ENCODE measurements around the gene ALDOB.

Gene ALDOB

GRCh38 chr9:101449071-101449721, 13.6 kb upstream of the ALDOB start:
- TF ChIP-seq TEAD4 (IDR thresholded peaks at IDR 0.05) (no peak), CREB1 (IDR thresholded peaks at IDR 0.05; ENCODE audit: low read depth) (no peak), TAF1 (IDR thresholded peaks at IDR 0.05; ENCODE audit: low read depth) (no peak), CEBPB (IDR thresholded peaks at IDR 0.05) (no peak), MAX (IDR thresholded peaks at IDR 0.05) (0 out of 2 replicates have a peak, but pooled peaks have one; percentile 23), TCF12 (IDR thresholded peaks at IDR 0.05; ENCODE audit: low read depth) (no peak), ZBTB7A (IDR thresholded peaks at IDR 0.05; ENCODE audit: low read depth) (peak; percentile 85; the same call in 1 of the 2 replicates), REST (IDR thresholded peaks at IDR 0.05; ENCODE audit: low read depth) (no peak), RAD21 (IDR thresholded peaks at IDR 0.05; ENCODE audit: low read depth) (peak; percentile 55)

- TF ChIP-seq EP300 (IDR thresholded peaks at IDR 0.05; ENCODE audit: borderline replicate concordance): no peak
- no peak for TF ChIP-seq ZBTB7A (IDR thresholded peaks at IDR 0.05; ENCODE audit: low read depth)
- TF ChIP-seq YY1 (IDR thresholded peaks at IDR 0.05; ENCODE audit: low read depth): no peak
- no peak for TF ChIP-seq CREB1 (IDR thresholded peaks at IDR 0.05; ENCODE audit: low read depth)
- no peak for TF ChIP-seq TAF1 (IDR thresholded peaks at IDR 0.05; ENCODE audit: low read depth)
- no peak for TF ChIP-seq TEAD4 (IDR thresholded peaks at IDR 0.05)
- no peak for TF ChIP-seq EGR1 (IDR thresholded peaks at IDR 0.05)
- no peak for TF ChIP-seq USF1 (IDR thresholded peaks at IDR 0.05)
- no peak for TF ChIP-seq RAD21 (IDR thresholded peaks at IDR 0.05; ENCODE audit: low read depth)
- no peak for TF ChIP-seq NFIC (IDR thresholded peaks at IDR 0.05)
These were observed 13.1 kb upstream of the ALDOB start for GRCh38 chr9:101448680-101449070.

GRCh38 chr9:101446732-101447131, 11.2 kb upstream of the ALDOB start:
- TF ChIP-seq NFIC (IDR thresholded peaks at IDR 0.05): no peak
- TF ChIP-seq EGR1 (IDR thresholded peaks at IDR 0.05): no peak
- no peak for TF ChIP-seq TAF1 (IDR thresholded peaks at IDR 0.05; ENCODE audit: low read depth)
- TF ChIP-seq FOXM1 (IDR thresholded peaks at IDR 0.05; ENCODE audit: borderline replicate concordance, low read depth): no peak
- no peak for TF ChIP-seq ZBTB7A (IDR thresholded peaks at IDR 0.05; ENCODE audit: low read depth)
- TF ChIP-seq YY1 (IDR thresholded peaks at IDR 0.05; ENCODE audit: low read depth): no peak
- no peak for TF ChIP-seq MAX (IDR thresholded peaks at IDR 0.05)
- no peak for TF ChIP-seq REST (IDR thresholded peaks at IDR 0.05; ENCODE audit: low read depth)
- TF ChIP-seq EP300 (IDR thresholded peaks at IDR 0.05; ENCODE audit: borderline replicate concordance): no peak

GRCh38 chr9:101445353-101446029, 9.9 kb upstream of the ALDOB start:
- TF ChIP-seq TEAD4 (IDR thresholded peaks at IDR 0.05) (no peak), TAF1 (IDR thresholded peaks at IDR 0.05; ENCODE audit: low read depth) (no peak), NFIC (IDR thresholded peaks at IDR 0.05) (no peak), ZBTB7A (IDR thresholded peaks at IDR 0.05; ENCODE audit: low read depth) (no peak), YY1 (IDR thresholded peaks at IDR 0.05; ENCODE audit: low read depth) (no peak), EP300 (IDR thresholded peaks at IDR 0.05; ENCODE audit: borderline replicate concordance) (no peak), TCF12 (IDR thresholded peaks at IDR 0.05; ENCODE audit: low read depth) (no peak), EGR1 (IDR thresholded peaks at IDR 0.05) (no peak), MAX (IDR thresholded peaks at IDR 0.05) (no peak), USF1 (IDR thresholded peaks at IDR 0.05) (no peak), FOXM1 (IDR thresholded peaks at IDR 0.05; ENCODE audit: borderline replicate concordance, low read depth) (no peak), RAD21 (IDR thresholded peaks at IDR 0.05; ENCODE audit: low read depth) (no peak)

- no peak for TF ChIP-seq MAX (IDR thresholded peaks at IDR 0.05)
- no peak for TF ChIP-seq TEAD4 (IDR thresholded peaks at IDR 0.05)
- no peak for TF ChIP-seq NFIC (IDR thresholded peaks at IDR 0.05)
- TF ChIP-seq EGR1 (IDR thresholded peaks at IDR 0.05): no peak
- TF ChIP-seq RAD21 (IDR thresholded peaks at IDR 0.05; ENCODE audit: low read depth): no peak
These were observed 7.8 kb upstream of the ALDOB start for GRCh38 chr9:101443364-101443771.

Data from Ishikawa (cell line).